IPS DF 6.9 (cell line): Measurements from ENCODE around the gene FAM168A.
A peak's percentile ranks its signal among the peaks of the same experiment; 100 is the strongest.

ENCODE experiments used
- DNase-seq: peaks from one replicate; pipeline ENCODE4 v3.0.0-alpha.2; 2013; ENCODE audit warnings: low read depth, low spot score
- H3K27ac ChIP-seq: one replicate; pipeline ENCODE4 v1.5.1; 2013; ENCODE audit warnings: low read length, control low read depth
- H3K27me3 ChIP-seq: 2 replicates; pipeline ENCODE4 v1.6.1; 2013; ENCODE audit warnings: mild to moderate bottlenecking, low read length; ENCODE audit not compliant: control insufficient read depth, insufficient read depth
- H3K36me3 ChIP-seq: 2 replicates; pipeline ENCODE4 v1.6.1; 2013; ENCODE audit warnings: low read length; ENCODE audit not compliant: control insufficient read depth, insufficient read depth
- H3K4me1 ChIP-seq: 2 replicates; pipeline ENCODE4 v1.6.1; 2013; ENCODE audit warnings: low read length; ENCODE audit not compliant: control insufficient read depth, insufficient read depth
- H3K4me3 ChIP-seq: 2 replicates; pipeline ENCODE4 v1.5.1; 2013; ENCODE audit warnings: mild to moderate bottlenecking, low read length
- H3K9me3 ChIP-seq: 2 replicates; pipeline ENCODE4 v1.6.1; 2013; ENCODE audit warnings: low read length, inconsistent platforms; ENCODE audit not compliant: control insufficient read depth, insufficient read depth
- WGBS: extraction: QIAGEN DNeasy Blood & Tissue Kit; methylation state at CpG from one replicate; pipeline ENCODE4 v1.1.7; 2013; ENCODE audit warnings: mixed read lengths, missing lambda C conversion rate; ENCODE audit not compliant: insufficient read length, insufficient coverage; 5-methylcytosine and 5-hydroxymethylcytosine counted together

The FAM168A gene

GRCh38 chr11:73363147-73363546 lies 234.8 kb downstream of the FAM168A start:
- no peak for DNase-seq
- Histone ChIP-seq H3K9me3 (no peaks in the 10 kb centered on the region), H3K36me3 (peaks cover 4% of the 10 kb centered on the region; the same call in 1 of the 2 replicates), H3K27me3 (no peaks in the 10 kb centered on the region), H3K27ac (no peak overlapping the region), H3K4me3 (no peak overlapping the region), H3K4me1 (peaks cover 2% of the 10 kb centered on the region)
- no CpG with 5 or more reads among the region's 9 CpGs for WGBS

DNA sequence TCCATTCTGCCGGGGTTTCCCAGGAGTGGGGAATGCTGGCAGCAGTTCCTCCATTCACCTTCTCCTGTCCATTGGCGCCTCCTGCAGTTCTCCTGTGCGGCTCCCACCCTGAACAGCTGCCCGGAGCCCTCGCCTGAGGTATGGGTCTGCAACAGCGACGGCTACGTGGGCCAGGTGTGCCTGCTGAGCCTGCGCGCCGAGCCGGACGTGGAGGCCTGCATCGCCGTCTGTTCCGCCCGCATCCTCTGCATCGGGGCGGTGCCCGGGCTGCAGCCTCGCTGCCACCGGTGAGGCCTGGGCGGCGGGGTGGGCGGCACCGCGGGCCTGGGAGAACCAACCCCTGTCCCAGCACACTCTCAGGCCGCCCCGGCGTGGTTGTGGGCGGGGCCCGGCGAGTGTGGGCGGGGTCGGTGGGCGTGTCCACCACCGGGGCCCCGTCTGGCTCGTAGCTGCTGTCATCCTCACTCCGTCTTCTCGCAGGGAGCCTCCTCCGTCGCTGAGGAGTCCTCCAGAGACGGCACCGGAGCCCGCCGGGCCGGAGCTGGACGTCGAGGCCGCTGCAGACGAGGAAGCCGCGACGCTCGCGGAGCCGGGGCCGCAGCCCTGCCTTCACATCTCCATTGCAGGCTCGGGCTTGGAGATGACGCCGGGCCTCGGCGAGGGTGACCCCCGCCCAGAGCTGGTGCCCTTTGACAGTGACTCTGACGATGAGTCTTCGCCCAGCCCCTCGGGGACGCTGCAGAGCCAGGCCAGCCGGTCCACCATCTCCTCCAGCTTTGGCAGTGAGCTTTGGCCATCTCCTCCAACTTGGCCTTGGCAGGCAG lies 235.7 kb downstream of the FAM168A start:
- Histone ChIP-seq H3K9me3 (no peaks in the 10 kb centered on the region), H3K4me1 (peaks cover 2% of the 10 kb centered on the region), H3K27ac (no peak overlapping the region), H3K36me3 (peaks cover 4% of the 10 kb centered on the region; the same call in 1 of the 2 replicates), H3K4me3 (peak overlapping the region; percentile 45; the same call in 1 of the 2 replicates), H3K27me3 (no peaks in the 10 kb centered on the region)
- no CpG with 5 or more reads among the region's 70 CpGs for WGBS
- no peak for DNase-seq

DNA sequence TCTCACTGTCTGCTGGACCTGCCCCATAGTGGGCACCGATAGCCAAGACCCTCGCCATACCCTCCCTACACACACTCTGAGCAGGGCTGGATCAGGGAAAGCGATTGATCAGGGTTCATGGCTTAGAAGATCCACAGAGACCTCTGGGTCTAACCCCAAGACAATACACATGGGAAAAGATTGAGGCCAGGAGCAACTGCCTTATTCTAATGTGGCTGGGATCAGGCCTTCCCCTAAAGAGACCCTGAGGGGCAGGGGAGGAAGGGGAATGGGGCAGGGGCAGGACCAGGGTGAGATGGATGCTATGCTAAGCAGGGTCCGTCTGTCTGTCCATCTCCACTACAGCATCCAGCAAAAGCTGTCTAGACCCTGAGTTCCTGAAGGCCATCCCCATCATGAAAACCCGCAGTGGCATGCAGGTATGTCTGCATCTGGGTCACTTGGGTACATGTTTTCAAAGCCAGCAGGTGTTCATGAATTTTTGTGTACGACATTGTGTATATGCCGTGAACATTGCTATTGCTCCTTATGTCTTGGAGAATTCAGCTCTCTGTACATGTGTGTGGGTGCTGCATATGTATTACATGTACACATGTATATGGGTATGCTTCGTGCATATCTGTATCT lies 237.1 kb downstream of the FAM168A start:
- no peak for DNase-seq
- H3K36me3 ChIP-seq, result peaks cover 4% of the 10 kb centered on the region; the same call in 1 of the 2 replicates
- no peaks in the 10 kb centered on the region for H3K9me3 ChIP-seq
- no peak overlapping the region for H3K4me3 ChIP-seq
- no peaks in the 10 kb centered on the region for H3K27me3 ChIP-seq
- no CpG with 5 or more reads among the region's 8 CpGs for WGBS
- no peak overlapping the region for H3K27ac ChIP-seq
- H3K4me1 ChIP-seq, result peaks cover 2% of the 10 kb centered on the region

GRCh38 chr11:73359930-73360742 lies 237.8 kb downstream of the FAM168A start:
- H3K9me3 ChIP-seq, result no peaks in the 10 kb centered on the region
- H3K36me3 ChIP-seq, result no peaks in the 10 kb centered on the region; the same call in 1 of the 2 replicates
- H3K4me3 ChIP-seq, result no peak overlapping the region
- no peaks in the 10 kb centered on the region for H3K27me3 ChIP-seq
- H3K27ac ChIP-seq, result no peak overlapping the region
- H3K4me1 ChIP-seq, result peaks cover 2% of the 10 kb centered on the region
- DNase-seq, result no peak
- WGBS, result no CpG with 5 or more reads among the region's 19 CpGs

DNA sequence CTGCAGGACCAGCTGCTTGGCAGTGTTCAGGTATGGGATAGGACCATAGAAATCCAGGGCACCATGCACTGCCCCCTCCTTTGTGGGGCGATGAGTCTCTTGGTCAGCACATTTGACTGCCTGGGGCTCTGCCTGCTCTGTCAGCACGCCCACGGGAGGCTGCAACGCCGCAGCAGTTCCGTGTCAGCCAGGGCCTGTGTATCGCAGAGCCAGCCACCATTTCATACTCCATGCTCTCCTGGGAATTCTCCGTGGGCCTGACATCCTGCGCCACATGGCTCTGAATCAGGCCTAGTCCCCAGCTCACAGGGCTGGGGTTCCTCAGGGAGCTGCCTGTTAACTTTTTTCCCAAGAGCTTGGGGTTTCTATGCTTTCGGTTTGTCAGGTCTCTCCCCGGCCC lies 238.6 kb downstream of the FAM168A start:
- no peaks in the 10 kb centered on the region for H3K27me3 ChIP-seq
- no peak overlapping the region for H3K27ac ChIP-seq
- WGBS, result no CpG with 5 or more reads among the region's 11 CpGs
- DNase-seq, result no peak
- no peak overlapping the region for H3K4me3 ChIP-seq
- H3K9me3 ChIP-seq, result no peaks in the 10 kb centered on the region
- H3K36me3 ChIP-seq, result no peaks in the 10 kb centered on the region; the same call in 1 of the 2 replicates
- H3K4me1 ChIP-seq, result peaks cover 2% of the 10 kb centered on the region

DNA sequence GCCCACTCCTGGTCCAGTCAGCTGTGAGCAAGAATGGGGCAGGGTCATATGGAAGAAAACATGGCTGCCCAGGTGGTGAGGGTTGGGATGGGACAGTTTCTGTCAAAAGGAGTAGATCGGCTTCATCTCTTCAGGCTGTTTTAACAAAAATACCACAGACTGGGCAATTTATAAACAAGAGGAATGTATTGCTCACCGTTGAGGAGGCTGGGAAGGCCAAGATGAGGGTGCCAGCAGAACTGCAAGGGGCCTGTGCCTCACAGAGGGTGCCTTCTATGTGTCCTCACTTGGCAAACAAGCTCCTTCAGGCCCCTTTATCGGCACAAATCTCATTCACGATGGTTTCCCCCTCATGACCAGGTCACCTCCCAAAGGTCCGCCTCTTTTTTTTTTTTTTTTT lies 239.8 kb downstream of the FAM168A start:
- no peaks in the 10 kb centered on the region for H3K27me3 ChIP-seq
- no peaks in the 10 kb centered on the region for H3K9me3 ChIP-seq
- no CpG with 5 or more reads among the region's 5 CpGs for WGBS
- peaks cover 2% of the 10 kb centered on the region for H3K4me1 ChIP-seq
- DNase-seq, result no peak
- no peak overlapping the region for H3K27ac ChIP-seq
- no peak overlapping the region for H3K4me3 ChIP-seq
- H3K36me3 ChIP-seq, result no peaks in the 10 kb centered on the region; the same call in 1 of the 2 replicates

DNA sequence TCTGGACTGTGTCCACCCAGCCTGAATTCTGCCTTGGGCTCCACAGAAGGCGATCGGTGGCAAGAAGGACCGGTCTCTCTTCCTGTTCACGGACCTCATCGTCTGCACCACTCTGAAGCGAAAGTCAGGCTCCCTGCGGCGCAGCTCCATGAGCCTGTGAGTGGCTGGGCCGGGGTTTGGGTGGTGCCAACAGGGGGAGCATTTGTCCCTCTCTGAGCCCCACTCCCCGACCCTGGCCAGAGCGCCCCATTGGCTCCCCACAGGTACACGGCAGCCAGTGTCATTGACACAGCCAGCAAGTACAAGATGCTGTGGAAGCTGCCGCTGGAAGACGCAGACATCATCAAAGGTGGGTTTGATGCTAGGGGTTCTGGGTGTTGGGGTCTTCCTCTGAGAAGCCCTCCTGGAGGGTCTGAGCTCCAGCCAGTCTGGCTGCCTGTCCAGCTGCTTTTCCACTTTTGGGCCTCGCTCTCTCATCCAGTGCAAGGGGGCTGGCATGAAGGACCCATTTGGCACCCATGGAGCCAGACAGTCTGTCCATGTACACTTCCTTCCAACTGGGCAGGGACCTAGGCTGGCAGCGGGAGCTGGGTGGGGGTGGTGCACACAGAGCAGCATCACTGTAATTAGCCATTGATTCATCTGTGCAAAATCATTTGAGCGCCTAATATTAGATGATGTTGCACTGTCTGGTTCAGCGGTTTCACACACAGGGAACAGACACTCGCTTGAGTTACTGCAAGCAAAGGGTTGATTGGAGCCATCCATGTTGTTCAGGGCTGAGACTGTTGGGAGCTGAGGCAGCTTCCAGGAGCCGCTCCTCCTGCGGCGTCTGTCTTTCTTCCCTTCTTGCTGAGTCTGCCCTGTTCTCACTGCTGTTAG lies 240.7 kb downstream of the FAM168A start:
- Histone ChIP-seq H3K27me3 (no peaks in the 10 kb centered on the region), H3K9me3 (no peaks in the 10 kb centered on the region), H3K4me3 (no peak overlapping the region), H3K4me1 (no peaks in the 10 kb centered on the region), H3K36me3 (no peaks in the 10 kb centered on the region), H3K27ac (no peak overlapping the region)
- no peak for DNase-seq
- WGBS, result no CpG with 5 or more reads among the region's 22 CpGs

DNA sequence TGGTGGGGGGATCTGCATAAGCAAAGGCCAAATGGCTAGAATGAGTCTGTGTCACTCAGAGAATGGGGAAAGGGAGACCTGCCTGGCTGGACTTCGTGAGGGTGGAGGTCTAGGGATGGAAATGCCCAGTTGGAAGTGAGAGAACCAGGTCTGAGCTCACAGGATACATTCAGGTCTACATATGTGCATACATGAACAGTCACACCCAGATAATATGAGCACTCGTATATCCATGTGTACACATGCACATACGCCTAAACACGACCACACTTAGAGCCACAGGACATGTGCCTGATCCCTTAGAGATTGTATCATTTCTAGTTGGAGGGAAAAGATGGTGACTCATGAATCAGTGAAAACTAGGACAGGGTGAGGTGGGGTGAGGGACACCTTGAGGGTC lies 242.8 kb downstream of the FAM168A start:
- no peak overlapping the region for H3K4me3 ChIP-seq
- H3K4me1 ChIP-seq, result no peaks in the 10 kb centered on the region
- WGBS, result no CpG with 5 or more reads among the region's 4 CpGs
- no peaks in the 10 kb centered on the region for H3K9me3 ChIP-seq
- H3K36me3 ChIP-seq, result no peaks in the 10 kb centered on the region
- H3K27me3 ChIP-seq, result no peaks in the 10 kb centered on the region
- no peak for DNase-seq
- H3K27ac ChIP-seq, result no peak overlapping the region

DNA sequence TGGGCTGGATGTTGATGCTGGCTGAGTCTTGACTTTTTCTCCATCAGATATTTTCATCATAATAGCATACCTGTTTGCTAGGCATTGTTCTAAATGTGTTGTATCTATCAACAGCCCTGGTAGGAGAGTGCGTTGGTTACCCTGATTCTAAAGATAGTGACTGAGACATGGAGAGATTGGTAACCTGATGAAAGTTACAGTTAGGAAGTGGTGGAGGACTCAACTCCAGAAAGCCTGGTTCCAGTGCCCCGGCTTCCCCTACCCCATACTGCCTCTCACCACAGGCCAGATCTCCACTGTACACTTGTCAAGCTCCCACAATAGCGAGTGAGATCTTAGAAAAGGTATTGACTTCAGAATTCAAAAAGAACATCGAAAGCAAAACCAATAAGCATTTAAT lies 244.5 kb downstream of the FAM168A start:
- Histone ChIP-seq H3K4me1 (no peaks in the 10 kb centered on the region), H3K27ac (no peak overlapping the region), H3K27me3 (no peaks in the 10 kb centered on the region), H3K36me3 (no peaks in the 10 kb centered on the region), H3K9me3 (no peaks in the 10 kb centered on the region), H3K4me3 (no peak overlapping the region)
- DNase-seq, result no peak
- WGBS, result no CpG with 5 or more reads among the region's 4 CpGs
